Cardiac muscle cell (in vitro differentiated cells and primary cell): ENCODE data around the gene CCDC33. TPM values are rescaled to one million over a fixed set of nuclear protein-coding genes. Genes with fewer than 3 reads are reported as not detected.
A peak's percentile ranks its signal among the peaks of the same experiment; 100 is the strongest.

Source experiments
- DNase-seq, 2 donors: peaks; one replicate each; pipeline versions ENCODE4 v3.0.0 to v3.0.0-alpha.2; 2010 to 2017; ENCODE audit warnings: low read depth in 1 of 2, low spot score in 1 of 2
- H3K27ac ChIP-seq: fragments of 200-600 bp; sonication (generic); 2 replicates; pipeline ENCODE4 v1.5.1; 2016
- H3K27me3 ChIP-seq: fragments of 200-600 bp; sonication (generic); 2 replicates; pipeline ENCODE4 v1.6.0; 2016; ENCODE audit warnings: control low read depth
- H3K36me3 ChIP-seq: fragments of 200-600 bp; sonication (generic); 2 replicates; pipeline ENCODE4 v1.5.1; 2016; ENCODE audit warnings: control low read depth
- H3K4me1 ChIP-seq: fragments of 200-600 bp; sonication (generic); 2 replicates; pipeline ENCODE4 v1.8.1; 2017; ENCODE audit warnings: low read depth, mild to moderate bottlenecking, mixed run types
- H3K4me3 ChIP-seq: fragments of 200-600 bp; sonication (generic); 2 replicates; pipeline ENCODE4 v1.5.1; 2016; ENCODE audit warnings: mild to moderate bottlenecking
- H3K9me3 ChIP-seq: fragments of 200-600 bp; sonication (generic); 2 replicates; pipeline ENCODE4 v1.5.1; 2017; ENCODE audit warnings: low read depth, mild to moderate bottlenecking, control low read depth
- polyA plus RNA-seq: library from polyadenylated mRNA; unstranded; fragments of >200 nt; fragmentation: Nextera tagmentation; extraction: Ambion mirVana; gene quantifications from 2 replicates; pipeline ENCODE4 v1.2.1, GENCODE V29; 2016
- total RNA-seq: library from RNA; depleted of rRNA; stranded (reverse); fragments of >200 nt; gene quantifications from 2 replicates; pipeline ENCODE4 v1.2.3, GENCODE V29; 2016
- TF ChIP-seq, protein P1 (sequence below): IDR thresholded peaks from 2 replicates; pipeline ENCODE4 v1.5.1; 2012; ENCODE audit warnings: low read depth, mild to moderate bottlenecking, low read length

CCDC33 gene
- total and polyA plus RNA-seq, 2 experiments from 2014 or later: 3.1 to 9.5 TPM

DNA sequence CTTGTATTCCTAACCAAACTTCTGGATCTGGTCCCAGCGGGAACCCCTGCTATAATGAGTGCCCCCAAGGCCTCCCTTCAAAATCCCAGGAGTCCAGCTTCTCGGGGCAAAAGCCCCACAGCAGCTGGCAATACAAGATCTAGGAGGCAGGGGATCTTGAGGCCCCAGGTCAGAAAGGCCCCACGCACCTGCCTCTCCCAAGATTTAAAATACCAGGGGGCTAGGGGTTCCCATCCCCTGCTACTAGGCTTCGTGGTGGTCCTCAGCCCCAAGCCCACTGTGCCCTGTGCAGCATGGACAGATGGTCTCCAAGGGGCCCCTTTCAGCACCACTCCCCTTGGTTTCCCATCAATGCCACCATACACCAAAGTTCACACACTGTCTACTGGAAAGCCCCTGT is 147.2 kb downstream of the CCDC33 start:
- no peaks in the 10 kb centered on the region for H3K9me3 ChIP-seq
- peaks cover 10% of the 10 kb centered on the region for H3K4me1 ChIP-seq

DNA sequence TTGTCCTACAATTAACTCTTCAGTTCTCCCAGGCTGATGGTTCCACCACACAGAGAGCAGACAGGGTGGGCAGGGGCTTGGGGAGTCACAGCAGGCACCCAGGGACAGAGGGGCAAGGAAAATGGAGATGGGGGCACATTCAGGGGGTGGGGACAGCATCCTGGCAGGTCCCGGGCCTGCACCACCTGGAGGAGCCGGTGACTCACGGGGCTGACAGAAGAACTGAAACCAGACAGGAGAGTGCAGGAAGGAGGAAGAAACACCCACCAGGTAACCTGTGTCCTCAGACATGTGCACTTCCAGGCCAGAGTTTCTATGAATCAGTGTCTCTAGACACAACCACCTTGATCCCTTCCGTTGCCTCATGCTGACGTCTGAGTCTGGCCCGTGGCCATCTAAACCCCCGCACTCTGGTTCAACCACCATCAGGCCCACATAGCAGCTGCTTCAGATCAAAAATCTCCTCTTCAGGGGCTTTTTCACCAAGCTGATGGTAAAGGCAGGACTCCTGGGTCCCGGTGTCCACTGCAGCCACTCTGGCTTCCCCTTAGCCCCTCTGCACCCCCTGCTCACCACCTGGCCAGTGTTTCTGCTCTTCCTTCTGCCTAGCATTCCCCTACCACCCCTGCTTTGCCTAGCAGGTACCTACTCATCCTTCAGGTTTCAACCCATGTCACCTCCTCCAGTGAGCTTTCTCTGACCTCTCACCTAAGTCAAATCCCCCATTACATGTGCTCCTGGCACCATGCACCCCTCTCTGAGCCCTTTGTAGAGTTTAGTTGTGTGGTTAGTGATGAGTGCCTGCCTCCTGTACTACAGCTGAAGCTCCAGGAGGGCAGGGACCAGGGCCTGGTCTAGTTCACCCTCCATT is 147.8 kb downstream of the CCDC33 start:
- H3K9me3 ChIP-seq: no peaks in the 10 kb centered on the region
- no peak overlapping the region for H3K4me3 ChIP-seq
- H3K27me3 ChIP-seq: no peaks in the 10 kb centered on the region
- H3K27ac ChIP-seq: no peak overlapping the region
- no peaks in the 10 kb centered on the region for H3K36me3 ChIP-seq
- H3K4me1 ChIP-seq: peaks cover 10% of the 10 kb centered on the region
- peak in 1 of 2 donors; percentile 22 for DNase-seq
- TF ChIP-seq, protein P1, sequence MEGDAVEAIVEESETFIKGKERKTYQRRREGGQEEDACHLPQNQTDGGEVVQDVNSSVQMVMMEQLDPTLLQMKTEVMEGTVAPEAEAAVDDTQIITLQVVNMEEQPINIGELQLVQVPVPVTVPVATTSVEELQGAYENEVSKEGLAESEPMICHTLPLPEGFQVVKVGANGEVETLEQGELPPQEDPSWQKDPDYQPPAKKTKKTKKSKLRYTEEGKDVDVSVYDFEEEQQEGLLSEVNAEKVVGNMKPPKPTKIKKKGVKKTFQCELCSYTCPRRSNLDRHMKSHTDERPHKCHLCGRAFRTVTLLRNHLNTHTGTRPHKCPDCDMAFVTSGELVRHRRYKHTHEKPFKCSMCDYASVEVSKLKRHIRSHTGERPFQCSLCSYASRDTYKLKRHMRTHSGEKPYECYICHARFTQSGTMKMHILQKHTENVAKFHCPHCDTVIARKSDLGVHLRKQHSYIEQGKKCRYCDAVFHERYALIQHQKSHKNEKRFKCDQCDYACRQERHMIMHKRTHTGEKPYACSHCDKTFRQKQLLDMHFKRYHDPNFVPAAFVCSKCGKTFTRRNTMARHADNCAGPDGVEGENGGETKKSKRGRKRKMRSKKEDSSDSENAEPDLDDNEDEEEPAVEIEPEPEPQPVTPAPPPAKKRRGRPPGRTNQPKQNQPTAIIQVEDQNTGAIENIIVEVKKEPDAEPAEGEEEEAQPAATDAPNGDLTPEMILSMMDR: no peak

More for the DNA sequence above, 147.2 kb downstream of the CCDC33 start:
- Histone ChIP-seq H3K27ac (no peak overlapping the region), H3K4me3 (no peak overlapping the region), H3K36me3 (no peaks in the 10 kb centered on the region), H3K27me3 (no peaks in the 10 kb centered on the region)
- no peak for DNase-seq
- TF ChIP-seq, protein P1: no peak

DNA sequence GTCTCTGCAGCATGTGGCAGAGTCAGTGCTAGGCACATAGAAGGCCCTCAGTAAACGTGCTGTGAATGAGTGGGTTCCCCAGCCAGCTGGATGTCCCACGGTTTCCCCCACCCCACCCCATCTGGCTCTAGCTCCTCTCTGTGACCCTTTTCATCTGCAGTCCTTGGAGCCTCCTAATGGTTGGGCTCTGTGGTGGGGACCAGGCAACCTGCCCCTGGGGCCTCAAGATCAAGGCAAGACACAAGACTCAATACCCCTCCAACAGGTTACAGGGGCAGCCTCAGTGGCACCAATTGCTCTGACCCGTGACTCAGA is 148.4 kb downstream of the CCDC33 start:
- no peak overlapping the region for H3K27ac ChIP-seq
- no peaks in the 10 kb centered on the region for H3K36me3 ChIP-seq
- H3K27me3 ChIP-seq: no peaks in the 10 kb centered on the region
- H3K4me3 ChIP-seq: no peak overlapping the region
- H3K9me3 ChIP-seq: no peaks in the 10 kb centered on the region
- TF ChIP-seq, protein P1: no peak
- peaks cover 15% of the 10 kb centered on the region for H3K4me1 ChIP-seq
- no peak for DNase-seq

DNA sequence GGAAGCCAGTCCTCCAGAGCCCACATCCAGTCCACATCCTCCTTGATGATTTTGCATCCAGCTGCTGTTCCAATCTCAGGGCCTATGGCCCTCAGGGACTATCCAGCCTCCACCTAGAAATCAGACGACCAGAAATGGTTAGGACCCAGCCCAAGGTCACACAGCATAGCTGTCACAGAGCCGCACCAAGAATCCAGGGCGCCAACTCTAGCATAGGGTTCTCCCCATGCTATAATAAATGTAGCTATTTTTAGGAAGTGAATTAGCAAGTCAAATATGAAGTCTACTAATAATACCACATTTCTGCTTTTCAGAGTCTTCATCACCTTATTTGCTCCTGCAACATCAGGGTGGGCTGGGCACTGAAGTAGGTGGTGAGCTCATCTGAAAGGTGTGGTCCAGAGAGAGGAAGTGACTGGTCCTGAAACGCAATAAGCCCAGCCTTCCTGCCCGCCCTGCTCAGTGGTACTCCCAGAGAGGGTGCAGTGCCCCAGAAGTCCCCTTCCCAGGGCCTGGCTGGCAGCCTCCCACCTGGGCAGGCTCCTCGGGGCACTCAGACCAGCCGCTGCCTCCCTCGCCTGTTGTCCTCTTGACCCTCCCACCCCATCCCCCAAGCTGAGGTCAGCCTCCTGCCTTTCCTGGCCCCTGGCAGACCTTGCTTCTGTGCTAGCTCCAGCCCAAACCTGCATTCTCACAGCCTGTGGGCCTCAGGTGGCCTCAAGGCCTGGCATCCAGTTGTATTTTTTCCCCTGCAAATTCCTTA is 148.9 kb downstream of the CCDC33 start:
- no peak for DNase-seq
- Histone ChIP-seq H3K27me3 (no peaks in the 10 kb centered on the region), H3K4me1 (peaks cover 19% of the 10 kb centered on the region), H3K36me3 (no peaks in the 10 kb centered on the region), H3K9me3 (no peaks in the 10 kb centered on the region), H3K4me3 (no peak overlapping the region), H3K27ac (no peak overlapping the region)
- TF ChIP-seq, protein P1: no peak

DNA sequence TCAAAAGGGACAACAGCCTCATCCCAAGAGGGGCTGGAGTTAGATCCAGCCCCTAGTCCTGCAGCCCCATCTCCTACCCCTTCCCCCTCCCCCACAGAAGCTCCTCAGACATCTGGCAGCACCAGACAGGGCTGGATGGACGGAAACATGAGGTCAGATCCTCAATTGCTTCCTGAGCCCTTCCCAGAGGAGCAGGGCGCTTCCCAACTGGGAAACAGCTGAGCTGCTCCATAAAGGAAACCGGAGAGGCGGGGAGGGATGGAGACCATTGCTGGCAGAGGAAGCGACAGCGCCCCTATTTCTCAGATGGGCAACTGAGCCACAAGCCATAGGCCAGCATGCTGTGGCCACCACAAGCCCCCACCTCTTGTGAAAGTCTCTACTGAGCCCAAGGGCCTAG is 149.6 kb downstream of the CCDC33 start:
- H3K27ac ChIP-seq: no peak overlapping the region

More for the DNA sequence above, 149.6 kb downstream of the CCDC33 start:
- Histone ChIP-seq H3K27me3 (no peaks in the 10 kb centered on the region), H3K9me3 (no peaks in the 10 kb centered on the region), H3K36me3 (no peaks in the 10 kb centered on the region), H3K4me3 (no peak overlapping the region), H3K4me1 (peaks cover 19% of the 10 kb centered on the region)
- TF ChIP-seq, protein P1: no peak
- no peak for DNase-seq

Other genes with a start within 250 kb of the CCDC33 start
- gene STOML1, start 244.0 kb upstream of the CCDC33 start, total RNA-seq: 8.2 and 8.8 TPM in 2 replicates
- gene STOML1, start 244.0 kb upstream of the CCDC33 start, polyA plus RNA-seq: 9.7 and 15.6 TPM in 2 replicates
- gene PML, start 241.6 kb upstream of the CCDC33 start, total RNA-seq: 28.1 and 40.4 TPM in 2 replicates
- 21.9 and 27.1 TPM in 2 replicates for gene PML, start 241.6 kb upstream of the CCDC33 start, polyA plus RNA-seq
- gene GOLGA6A, start 153.8 kb upstream of the CCDC33 start, total RNA-seq: 1.9 TPM in 1 of 2 replicates, not detected in the other
- gene GOLGA6A, start 153.8 kb upstream of the CCDC33 start, polyA plus RNA-seq: 0.24 TPM in 1 of 2 replicates, not detected in the other
- gene ISLR2, start 105.7 kb upstream of the CCDC33 start, total RNA-seq: 0.14 TPM in 1 of 2 replicates, not detected in the other
- 0.14 TPM in 1 of 2 replicates, not detected in the other for gene ISLR2, start 105.7 kb upstream of the CCDC33 start, polyA plus RNA-seq
- 1.6 and 4.1 TPM in 2 replicates for gene ISLR, start 62.6 kb upstream of the CCDC33 start, total RNA-seq
- 0.25 and 0.44 TPM in 2 replicates for gene ISLR, start 62.6 kb upstream of the CCDC33 start, polyA plus RNA-seq
- 32.5 and 49.6 TPM in 2 replicates for gene STRA6, start 33.5 kb upstream of the CCDC33 start, total RNA-seq
- gene STRA6, start 33.5 kb upstream of the CCDC33 start, polyA plus RNA-seq: 38.6 and 55.5 TPM in 2 replicates
- 5.4 and 9.8 TPM in 2 replicates for gene CYP11A1, start 131.3 kb downstream of the CCDC33 start, total RNA-seq
- 11.2 and 13.0 TPM in 2 replicates for gene CYP11A1, start 131.3 kb downstream of the CCDC33 start, polyA plus RNA-seq
- 8.7 and 11.9 TPM in 2 replicates for gene SEMA7A, start 197.6 kb downstream of the CCDC33 start, total RNA-seq
- gene SEMA7A, start 197.6 kb downstream of the CCDC33 start, polyA plus RNA-seq: 0.99 and 3.3 TPM in 2 replicates
- 74.3 and 88.4 TPM in 2 replicates for gene UBL7, start 224.8 kb downstream of the CCDC33 start, total RNA-seq
- 130 and 135 TPM in 2 replicates for gene UBL7, start 224.8 kb downstream of the CCDC33 start, polyA plus RNA-seq